ENCODE results near the gene EHF.

- no peak for TF ChIP-seq CTCF (IDR thresholded peaks at IDR 0.05 in 2 of 3, conservative IDR thresholded peaks at IDR 0.05 in 1 of 3; ENCODE audit: insufficient read depth in 2 of 3, low read depth in 1 of 3, low read length in 3 of 3)
- no peak for TF ChIP-seq KLF16 (IDR thresholded peaks at IDR 0.05)
Measured at GRCh38 chr11:34631737-34632104, 10.8 kb downstream of the EHF start.

Data from K562 (cell line).